ENCODE measurements around the gene NBPF3.
"Not testable (repeated sequence)": the region's sequence is repeated elsewhere in the genome, so short reads cannot be mapped to it uniquely, and the experiment has no call there.

DNA sequence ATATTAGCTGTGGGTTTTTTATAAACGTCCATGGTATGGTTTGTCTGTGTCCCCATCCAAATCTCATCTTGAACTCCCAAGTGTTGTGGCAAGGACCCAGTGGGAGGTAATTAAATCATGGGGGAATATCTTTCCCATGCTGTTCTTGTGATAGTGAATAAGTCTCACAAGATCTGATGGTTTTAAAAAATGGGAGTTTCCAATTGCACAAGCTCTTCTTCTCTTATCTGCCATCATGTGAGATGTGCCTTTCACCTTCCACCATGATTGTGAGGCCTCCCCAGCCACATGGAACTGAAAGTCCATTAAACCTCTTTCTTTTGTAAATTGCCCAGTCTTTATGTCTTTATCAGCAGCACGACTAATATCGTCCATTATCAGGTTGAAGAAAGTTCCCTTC is 30.0 kb upstream of the NBPF3 start:
- not testable (repeated sequence) for TF ChIP-seq POLR2AphosphoS5 (IDR thresholded peaks at IDR 0.05; ENCODE audit: borderline replicate concordance, low read depth, low read length); EZH2 (IDR thresholded peaks at IDR 0.05)

Data from SK-N-MC (cell line).